HEK293 (cell line): Measurements from ENCODE around the gene ADGRG7.

Experiments
- CTCF ChIA-PET: fragments of 350-600 bp; formaldehyde crosslinking; extraction: SDS; loops from one replicate; lab custom pipeline; 2021; ENCODE audit warnings: antibody characterized with exemption; lab: Yijun Ruan, JAX
- POLR2A ChIA-PET: fragments of 300-600 bp; formaldehyde crosslinking; extraction: SDS; loops from one replicate; lab custom pipeline; 2020; ENCODE audit warnings: antibody characterized with exemption, inconsistent platforms; lab: Yijun Ruan, JAX
- H3K27ac ChIP-seq: fragments of 200-500 bp; sonication (Bioruptor generic); 2 replicates; pipeline ENCODE4 v1.5.1; 2014; ENCODE audit warnings: low read depth, low read length, control low read depth, inconsistent platforms; ENCODE audit errors: extremely low read depth
- H3K36me3 ChIP-seq, 2 experiments: fragments of 200-500 bp in 1 of 2; sonication (Bioruptor generic) in 1 of 2; 1 replicate in 1 of 2; 2 replicates in 1 of 2; pipeline ENCODE4 v1.5.1; 2014 to 2017; ENCODE audit warnings: inconsistent platforms in 2 of 2, low read length in 2 of 2; ENCODE audit not compliant: control insufficient read depth in 2 of 2, insufficient read depth in 1 of 2
- H3K4me1 ChIP-seq: fragments of 200-500 bp; sonication (Bioruptor generic); 2 replicates; pipeline ENCODE4 v1.5.1; 2014; ENCODE audit warnings: mild to moderate bottlenecking, low read length, inconsistent platforms; ENCODE audit not compliant: control insufficient read depth, insufficient read depth
- H3K4me3 ChIP-seq: 2 replicates; pipeline ENCODE4 v1.5.1; 2011; ENCODE audit warnings: low read depth, mild to moderate bottlenecking, control low read depth, low read length, moderate library complexity
- H3K9me3 ChIP-seq: fragments of 200-500 bp; sonication (Bioruptor generic); 2 replicates; pipeline ENCODE4 v1.5.1; 2014; ENCODE audit warnings: low read depth, low read length, inconsistent platforms; ENCODE audit not compliant: control insufficient read depth, insufficient read depth
- GFI1B ChIP-seq: fragments of 450-650 bp; formaldehyde crosslinking; IDR thresholded peaks from 2 replicates; pipeline ENCODE4 v1.5.1; 2016; ENCODE audit warnings: missing biosample characterization, missing genetic modification characterization
- HIC1 ChIP-seq: fragments of 450-650 bp; formaldehyde crosslinking; IDR thresholded peaks from 2 replicates; pipeline ENCODE4 v1.5.1; 2016; ENCODE audit warnings: missing biosample characterization, missing genetic modification characterization
- HOXD13 ChIP-seq: sonication (generic); formaldehyde crosslinking; IDR thresholded peaks from 2 replicates; pipeline ENCODE4 v1.8.0; 2022; ENCODE audit warnings: missing genetic modification reagents, borderline replicate concordance
- INSM2 ChIP-seq: fragments of 450-650 bp; formaldehyde crosslinking; IDR thresholded peaks from 2 replicates; pipeline ENCODE4 v1.5.1; 2016; ENCODE audit warnings: missing biosample characterization, missing genetic modification characterization
- MYNN ChIP-seq: fragments of 450-650 bp; formaldehyde crosslinking; IDR thresholded peaks from 2 replicates; pipeline ENCODE4 v1.5.1; 2016; ENCODE audit warnings: missing biosample characterization, missing genetic modification characterization, borderline replicate concordance
- SALL2 ChIP-seq: fragments of 450-650 bp; formaldehyde crosslinking; IDR thresholded peaks from 2 replicates; pipeline ENCODE4 v1.5.0; 2017; ENCODE audit warnings: missing biosample characterization, mild to moderate bottlenecking, missing genetic modification characterization, borderline replicate concordance
- ZBTB1 ChIP-seq: fragments of 450-650 bp; formaldehyde crosslinking; IDR thresholded peaks from 2 replicates; pipeline ENCODE4 v1.5.1; 2016; ENCODE audit warnings: missing biosample characterization, missing genetic modification characterization
- ZBTB8A ChIP-seq: fragments of 450-650 bp; formaldehyde crosslinking; IDR thresholded peaks from 2 replicates; pipeline ENCODE4 v1.5.1; 2016; ENCODE audit warnings: missing biosample characterization, missing genetic modification characterization
- ZNF155 ChIP-seq: fragments of 450-650 bp; formaldehyde crosslinking; IDR thresholded peaks from 2 replicates; pipeline ENCODE4 v1.5.1; 2016; ENCODE audit warnings: missing biosample characterization, missing genetic modification characterization
- ZNF157 ChIP-seq: fragments of 450-650 bp; formaldehyde crosslinking; IDR thresholded peaks from 2 replicates; pipeline ENCODE4 v1.5.1; 2016; ENCODE audit warnings: missing biosample characterization, missing genetic modification characterization
- ZNF266 ChIP-seq: fragments of 450-650 bp; formaldehyde crosslinking; IDR thresholded peaks from 2 replicates; pipeline ENCODE4 v1.5.1; 2016; ENCODE audit warnings: missing biosample characterization, missing genetic modification characterization, low read depth
- ZNF335 ChIP-seq: fragments of 450-650 bp; formaldehyde crosslinking; conservative IDR thresholded peaks from 2 replicates; pipeline ENCODE4 v1.5.1; 2016; ENCODE audit warnings: missing biosample characterization, missing genetic modification characterization
- ZNF366 ChIP-seq: fragments of 450-650 bp; formaldehyde crosslinking; conservative IDR thresholded peaks from 2 replicates; pipeline ENCODE4 v1.5.1; 2016; ENCODE audit warnings: missing biosample characterization, missing genetic modification characterization
- ZNF394 ChIP-seq: fragments of 450-650 bp; formaldehyde crosslinking; IDR thresholded peaks from 2 replicates; pipeline ENCODE4 v1.5.1; 2016; ENCODE audit warnings: missing biosample characterization, missing genetic modification characterization, mild to moderate bottlenecking, moderate library complexity, borderline replicate concordance
- ZNF404 ChIP-seq: fragments of 450-650 bp; formaldehyde crosslinking; IDR thresholded peaks from 2 replicates; pipeline ENCODE4 v1.5.1; 2017; ENCODE audit warnings: missing biosample characterization, missing genetic modification characterization
- ZNF433 ChIP-seq: fragments of 450-650 bp; formaldehyde crosslinking; IDR thresholded peaks from 2 replicates; pipeline ENCODE4 v1.5.1; 2016; ENCODE audit warnings: missing biosample characterization, missing genetic modification characterization, low read depth
- ZNF510 ChIP-seq: fragments of 450-650 bp; formaldehyde crosslinking; IDR thresholded peaks from 2 replicates; pipeline ENCODE4 v1.5.1; 2018; ENCODE audit warnings: mild to moderate bottlenecking, missing genetic modification characterization, missing biosample characterization; ENCODE audit not compliant: insufficient replicate concordance
- ZNF521 ChIP-seq: fragments of 450-650 bp; formaldehyde crosslinking; IDR thresholded peaks from 2 replicates; pipeline ENCODE4 v1.5.1; 2017; ENCODE audit warnings: missing biosample characterization, mild to moderate bottlenecking, missing genetic modification characterization
- ZNF544 ChIP-seq: fragments of 450-650 bp; formaldehyde crosslinking; IDR thresholded peaks from 2 replicates; pipeline ENCODE4 v1.5.0; 2017; ENCODE audit warnings: missing biosample characterization, missing genetic modification characterization
- ZNF548 ChIP-seq: fragments of 450-650 bp; formaldehyde crosslinking; IDR thresholded peaks from 2 replicates; pipeline ENCODE4 v1.5.1; 2016; ENCODE audit warnings: missing biosample characterization, missing genetic modification characterization
- ZNF629 ChIP-seq: fragments of 450-650 bp; formaldehyde crosslinking; IDR thresholded peaks from 2 replicates; pipeline ENCODE4 v1.5.1; 2017; ENCODE audit warnings: missing biosample characterization, missing genetic modification characterization
- ZNF654 ChIP-seq: fragments of 450-650 bp; formaldehyde crosslinking; IDR thresholded peaks from 2 replicates; pipeline ENCODE4 v1.5.1; 2016; ENCODE audit warnings: low read depth, missing biosample characterization, missing genetic modification characterization
- ZNF777 ChIP-seq: fragments of 450-650 bp; formaldehyde crosslinking; IDR thresholded peaks from 2 replicates; pipeline ENCODE4 v1.5.1; 2017; ENCODE audit warnings: missing biosample characterization, missing genetic modification characterization, borderline replicate concordance
- ZNF785 ChIP-seq: fragments of 450-650 bp; formaldehyde crosslinking; IDR thresholded peaks from 2 replicates; pipeline ENCODE4 v1.5.1; 2016; ENCODE audit warnings: missing biosample characterization, missing genetic modification characterization
- ZNF837 ChIP-seq: fragments of 450-650 bp; formaldehyde crosslinking; IDR thresholded peaks from 2 replicates; pipeline ENCODE4 v1.5.1; 2016; ENCODE audit warnings: missing biosample characterization, missing genetic modification characterization
- TF ChIP-seq, protein P1 (sequence below): fragments of 450-650 bp; formaldehyde crosslinking; IDR thresholded peaks from 2 replicates; pipeline ENCODE4 v1.5.1; 2016; ENCODE audit warnings: missing biosample characterization, missing genetic modification characterization, borderline replicate concordance
- TF ChIP-seq, protein P2 (sequence below): fragments of 450-650 bp; formaldehyde crosslinking; conservative IDR thresholded peaks from 2 replicates; pipeline ENCODE4 v1.5.1; 2016; ENCODE audit warnings: low read depth, missing biosample characterization, missing genetic modification characterization

ADGRG7 gene

GRCh38 chr3:100700708-100701107 is 91.3 kb downstream of the ADGRG7 start:
- Histone ChIP-seq H3K4me3 (no peak overlapping the region), H3K27ac (no peak overlapping the region), H3K36me3 (no peaks in the 10 kb centered on the region), H3K4me1 (no peaks in the 10 kb centered on the region), H3K9me3 (no peaks in the 10 kb centered on the region)
- CTCF ChIA-PET: interaction anchor here (0.7 kb wide), 1 partner anchor 237 kb away, joined by 4 read pairs; no protein-coding TSS in a partner anchor
- TF ChIP-seq ZNF777: no peak
- no peak for TF ChIP-seq ZNF785 (tag by site-specific recombination)
- TF ChIP-seq ZNF366 (tag by site-specific recombination): no peak
- no peak for TF ChIP-seq SALL2 (tag by site-specific recombination)
- no peak for TF ChIP-seq ZNF404
- no peak for TF ChIP-seq ZNF433
- no peak for TF ChIP-seq ZNF654 (tag by site-specific recombination)
- no peak for TF ChIP-seq ZNF157 (tag by site-specific recombination)
- no peak for TF ChIP-seq ZNF266
- TF ChIP-seq ZNF155 (tag by site-specific recombination): no peak
- TF ChIP-seq, protein P1, sequence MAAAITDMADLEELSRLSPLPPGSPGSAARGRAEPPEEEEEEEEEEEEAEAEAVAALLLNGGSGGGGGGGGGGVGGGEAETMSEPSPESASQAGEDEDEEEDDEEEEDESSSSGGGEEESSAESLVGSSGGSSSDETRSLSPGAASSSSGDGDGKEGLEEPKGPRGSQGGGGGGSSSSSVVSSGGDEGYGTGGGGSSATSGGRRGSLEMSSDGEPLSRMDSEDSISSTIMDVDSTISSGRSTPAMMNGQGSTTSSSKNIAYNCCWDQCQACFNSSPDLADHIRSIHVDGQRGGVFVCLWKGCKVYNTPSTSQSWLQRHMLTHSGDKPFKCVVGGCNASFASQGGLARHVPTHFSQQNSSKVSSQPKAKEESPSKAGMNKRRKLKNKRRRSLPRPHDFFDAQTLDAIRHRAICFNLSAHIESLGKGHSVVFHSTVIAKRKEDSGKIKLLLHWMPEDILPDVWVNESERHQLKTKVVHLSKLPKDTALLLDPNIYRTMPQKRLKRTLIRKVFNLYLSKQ: no peak
- TF ChIP-seq ZNF629 (tag by site-specific recombination): no peak
- TF ChIP-seq MYNN: no peak
- no peak for TF ChIP-seq INSM2 (tag by site-specific recombination)
- no peak for TF ChIP-seq GFI1B
- TF ChIP-seq ZNF837: no peak
- no peak for TF ChIP-seq ZNF544 (tag by site-specific recombination)
- no peak for TF ChIP-seq ZNF394 (tag by site-specific recombination)
- no peak for TF ChIP-seq ZNF548 (tag by site-specific recombination)
- POLR2A ChIA-PET: no interaction called here

- Histone ChIP-seq H3K4me3 (no peak overlapping the region), H3K4me1 (no peaks in the 10 kb centered on the region), H3K27ac (no peak overlapping the region), H3K36me3 (no peaks in the 10 kb centered on the region), H3K9me3 (no peaks in the 10 kb centered on the region)
- POLR2A ChIA-PET: no interaction called here
- CTCF ChIA-PET: no interaction called here
- TF ChIP-seq ZNF521 (tag by site-specific recombination) (no peak), HOXD13 (CRISPR knock-in tag) (no peak), ZNF335 (tag by site-specific recombination) (no peak), ZNF510 (no peak), ZBTB1 (no peak), HIC1 (no peak), ZBTB8A (tag by site-specific recombination) (no peak)
- TF ChIP-seq, protein P2, sequence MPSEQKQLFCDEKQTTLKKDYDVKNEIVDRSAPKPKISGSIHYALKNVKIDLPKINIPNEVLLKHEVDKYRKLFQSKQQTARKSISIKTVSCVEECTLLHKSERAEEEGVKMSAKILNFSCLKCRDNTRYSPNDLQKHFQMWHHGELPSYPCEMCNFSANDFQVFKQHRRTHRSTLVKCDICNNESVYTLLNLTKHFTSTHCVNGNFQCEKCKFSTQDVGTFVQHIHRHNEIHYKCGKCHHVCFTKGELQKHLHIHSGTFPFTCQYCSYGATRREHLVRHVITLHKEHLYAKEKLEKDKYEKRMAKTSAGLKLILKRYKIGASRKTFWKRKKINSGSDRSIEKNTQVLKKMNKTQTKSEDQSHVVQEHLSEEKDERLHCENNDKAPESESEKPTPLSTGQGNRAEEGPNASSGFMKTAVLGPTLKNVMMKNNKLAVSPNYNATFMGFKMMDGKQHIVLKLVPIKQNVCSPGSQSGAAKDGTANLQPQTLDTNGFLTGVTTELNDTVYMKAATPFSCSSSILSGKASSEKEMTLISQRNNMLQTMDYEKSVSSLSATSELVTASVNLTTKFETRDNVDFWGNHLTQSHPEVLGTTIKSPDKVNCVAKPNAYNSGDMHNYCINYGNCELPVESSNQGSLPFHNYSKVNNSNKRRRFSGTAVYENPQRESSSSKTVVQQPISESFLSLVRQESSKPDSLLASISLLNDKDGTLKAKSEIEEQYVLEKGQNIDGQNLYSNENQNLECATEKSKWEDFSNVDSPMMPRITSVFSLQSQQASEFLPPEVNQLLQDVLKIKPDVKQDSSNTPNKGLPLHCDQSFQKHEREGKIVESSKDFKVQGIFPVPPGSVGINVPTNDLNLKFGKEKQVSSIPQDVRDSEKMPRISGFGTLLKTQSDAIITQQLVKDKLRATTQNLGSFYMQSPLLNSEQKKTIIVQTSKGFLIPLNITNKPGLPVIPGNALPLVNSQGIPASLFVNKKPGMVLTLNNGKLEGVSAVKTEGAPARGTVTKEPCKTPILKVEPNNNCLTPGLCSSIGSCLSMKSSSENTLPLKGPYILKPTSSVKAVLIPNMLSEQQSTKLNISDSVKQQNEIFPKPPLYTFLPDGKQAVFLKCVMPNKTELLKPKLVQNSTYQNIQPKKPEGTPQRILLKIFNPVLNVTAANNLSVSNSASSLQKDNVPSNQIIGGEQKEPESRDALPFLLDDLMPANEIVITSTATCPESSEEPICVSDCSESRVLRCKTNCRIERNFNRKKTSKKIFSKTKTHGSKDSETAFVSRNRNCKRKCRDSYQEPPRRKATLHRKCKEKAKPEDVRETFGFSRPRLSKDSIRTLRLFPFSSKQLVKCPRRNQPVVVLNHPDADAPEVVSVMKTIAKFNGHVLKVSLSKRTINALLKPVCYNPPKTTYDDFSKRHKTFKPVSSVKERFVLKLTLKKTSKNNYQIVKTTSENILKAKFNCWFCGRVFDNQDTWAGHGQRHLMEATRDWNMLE (tag by site-specific recombination): no peak
Measured at GRCh38 chr3:100702082-100702979, 92.9 kb downstream of the ADGRG7 start.
